HG03196 (cell line): ENCODE results near the gene HRH1.
"Not testable (repeated sequence)": the region's sequence is repeated elsewhere in the genome, so short reads cannot be mapped to it uniquely, and the experiment has no call there.

Experiments
- ATAC-seq: cut with Tn5 transposase; IDR thresholded peaks from one replicate; pipeline ENCODE4 v1.9.1; 2021; ENCODE audit not compliant: unreplicated experiment

HRH1 gene

DNA sequence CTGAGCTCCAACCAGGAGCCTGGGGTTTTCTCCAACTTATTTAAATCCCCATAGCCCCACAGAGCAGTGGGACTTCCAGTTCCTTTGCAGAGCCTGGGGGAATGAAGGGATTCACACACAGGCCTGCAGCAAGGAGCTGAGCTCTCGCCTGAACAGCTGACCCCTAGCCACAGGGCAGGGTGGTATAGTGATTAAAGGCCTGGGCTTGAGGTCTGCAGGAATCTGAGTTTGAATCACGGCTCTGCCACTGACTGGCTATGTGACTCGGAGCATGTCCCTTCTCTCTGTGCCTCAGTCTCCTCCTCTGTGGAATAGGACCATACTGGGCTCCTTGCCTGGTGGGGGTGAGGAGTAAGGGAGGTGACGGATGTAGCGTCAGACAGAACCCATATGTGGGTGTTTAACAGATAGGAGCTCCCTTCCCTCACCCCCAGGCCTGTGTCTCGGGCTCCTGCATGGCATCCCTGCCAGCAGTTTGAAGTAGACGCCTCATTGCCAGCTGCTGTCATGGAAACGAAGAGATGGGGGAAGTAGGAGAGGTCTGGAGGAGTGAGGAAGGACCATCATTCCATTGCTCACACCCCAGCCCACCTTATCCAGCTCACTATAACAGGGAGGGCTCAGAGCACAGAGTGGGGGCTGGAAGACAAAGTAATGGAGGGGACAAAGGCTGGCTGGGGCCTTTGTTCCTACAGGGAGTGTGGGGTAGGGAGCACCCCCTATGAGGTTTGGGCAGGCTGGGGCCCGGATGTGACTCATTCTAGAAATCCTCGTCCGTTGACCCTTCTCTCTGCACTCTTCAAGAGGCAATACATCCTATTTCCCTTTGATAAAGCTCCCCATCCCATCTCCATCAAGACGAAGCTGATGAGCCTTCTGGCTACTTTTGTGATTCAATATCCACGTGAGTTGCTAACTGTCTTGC, 14.8 kb downstream of the HRH1 start:
- ATAC-seq: no peak

DNA sequence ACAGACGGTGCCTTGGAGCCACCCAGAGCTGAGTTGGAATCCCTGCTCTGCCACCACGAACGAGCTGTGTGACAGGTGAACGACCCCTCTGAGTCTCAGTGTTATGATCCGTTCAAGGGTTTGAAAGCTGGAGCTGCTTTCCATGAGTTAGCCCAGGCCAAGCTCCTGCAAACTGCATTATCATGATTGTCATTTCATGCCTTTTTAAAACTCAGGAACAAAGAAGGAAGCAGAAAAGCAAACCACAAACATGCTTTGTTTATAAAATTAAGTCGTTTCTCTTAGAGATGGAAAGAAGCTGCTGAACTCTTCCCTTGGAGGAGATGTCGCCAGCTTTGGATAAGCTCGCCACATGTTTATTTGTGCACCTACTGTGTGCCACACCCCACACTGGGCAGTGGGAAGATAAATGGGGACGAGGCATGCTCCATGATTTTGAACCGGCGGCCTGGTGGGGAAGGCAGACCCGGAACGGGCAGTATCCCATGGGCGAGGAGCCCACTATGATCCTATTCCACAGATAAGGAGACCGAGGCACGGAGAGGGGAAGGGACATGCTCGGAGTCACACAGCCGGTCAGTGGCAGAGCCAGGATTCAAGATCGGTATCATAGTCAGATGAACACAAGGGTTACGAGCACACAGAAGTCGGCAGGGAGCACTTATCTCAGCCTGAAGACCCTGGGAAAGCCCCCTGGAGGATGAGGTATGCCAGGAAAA, 15.9 kb downstream of the HRH1 start:
- ATAC-seq: no peak

DNA sequence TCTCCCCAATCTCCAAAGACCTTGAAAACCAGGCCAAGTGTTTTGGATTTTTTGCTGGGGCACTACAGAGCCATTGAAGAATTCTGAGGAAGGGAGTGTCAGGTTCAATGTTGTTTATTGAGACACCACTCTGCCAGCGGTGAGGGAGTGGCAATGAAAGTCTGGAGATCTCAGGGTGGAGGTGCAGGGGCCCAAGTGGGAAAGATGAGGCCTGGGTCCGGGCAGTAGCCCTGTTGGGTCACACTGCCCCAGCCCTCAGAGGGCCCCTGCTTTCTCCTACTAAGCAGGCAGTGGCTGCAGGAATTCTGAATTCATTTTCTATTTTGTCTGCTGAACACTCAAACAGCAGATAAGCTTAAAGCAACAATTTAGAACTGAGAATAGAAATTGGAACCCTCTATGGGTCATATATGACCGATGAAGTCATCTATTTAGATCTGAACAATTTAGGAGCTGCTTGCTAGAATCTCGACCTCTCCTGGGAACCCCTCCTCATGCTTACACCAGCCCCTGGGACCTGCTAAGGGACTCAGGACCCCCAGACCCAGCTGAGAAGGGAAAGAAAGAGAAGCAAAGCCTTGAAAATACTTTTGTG, 17.9 kb downstream of the HRH1 start:
- ATAC-seq: no peak

DNA sequence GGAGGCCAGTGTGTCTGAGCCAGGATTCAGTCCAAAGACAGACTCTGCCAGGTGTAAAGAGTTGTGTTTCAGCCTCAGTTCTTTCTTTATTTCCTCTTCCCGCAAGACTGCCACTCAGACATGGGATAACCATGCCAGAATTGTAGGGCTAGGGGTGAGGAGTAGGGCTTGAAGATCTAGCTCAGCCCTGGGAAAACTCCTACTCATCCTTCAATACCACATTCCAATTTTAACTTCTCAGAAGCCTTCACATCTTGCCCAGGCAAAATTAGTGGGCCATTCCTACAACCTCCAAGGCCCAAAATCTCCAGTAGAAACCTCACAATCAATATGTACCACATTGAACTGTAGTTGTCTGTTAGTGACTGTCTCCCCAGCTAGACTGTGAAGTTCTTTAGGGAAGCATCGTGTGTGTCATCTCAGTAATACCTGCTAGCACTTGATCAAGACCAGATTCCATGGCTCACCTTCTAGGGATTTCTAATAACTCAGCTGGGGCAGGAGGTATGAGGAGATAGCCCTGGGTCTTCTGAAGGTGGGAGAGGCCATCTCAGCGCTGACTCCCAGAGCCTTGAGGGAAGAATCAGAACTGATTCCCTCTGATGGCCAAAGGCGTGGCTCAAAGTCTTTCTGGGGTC, 19.7 kb downstream of the HRH1 start:
- no peak for ATAC-seq

DNA sequence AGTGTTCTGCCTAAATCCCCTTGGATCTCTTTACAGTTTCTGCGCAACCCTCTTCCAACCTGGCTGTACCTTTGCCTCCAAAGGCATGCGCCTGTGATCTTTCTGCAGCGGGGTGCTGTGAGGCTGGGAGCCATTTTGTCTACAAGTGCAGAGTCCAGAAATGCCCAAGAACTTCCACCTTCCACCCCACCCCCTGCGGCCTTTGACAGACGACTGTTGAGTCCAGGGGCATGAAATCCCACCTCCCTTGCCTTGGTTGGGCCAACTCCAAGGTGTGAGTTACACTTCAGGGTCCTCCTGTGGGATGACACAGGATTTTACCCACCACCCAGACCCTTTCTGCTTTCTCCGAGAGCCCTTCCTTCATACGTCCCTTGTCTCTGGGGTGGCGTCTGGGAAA, 24.1 kb downstream of the HRH1 start:
- ATAC-seq: no peak

DNA sequence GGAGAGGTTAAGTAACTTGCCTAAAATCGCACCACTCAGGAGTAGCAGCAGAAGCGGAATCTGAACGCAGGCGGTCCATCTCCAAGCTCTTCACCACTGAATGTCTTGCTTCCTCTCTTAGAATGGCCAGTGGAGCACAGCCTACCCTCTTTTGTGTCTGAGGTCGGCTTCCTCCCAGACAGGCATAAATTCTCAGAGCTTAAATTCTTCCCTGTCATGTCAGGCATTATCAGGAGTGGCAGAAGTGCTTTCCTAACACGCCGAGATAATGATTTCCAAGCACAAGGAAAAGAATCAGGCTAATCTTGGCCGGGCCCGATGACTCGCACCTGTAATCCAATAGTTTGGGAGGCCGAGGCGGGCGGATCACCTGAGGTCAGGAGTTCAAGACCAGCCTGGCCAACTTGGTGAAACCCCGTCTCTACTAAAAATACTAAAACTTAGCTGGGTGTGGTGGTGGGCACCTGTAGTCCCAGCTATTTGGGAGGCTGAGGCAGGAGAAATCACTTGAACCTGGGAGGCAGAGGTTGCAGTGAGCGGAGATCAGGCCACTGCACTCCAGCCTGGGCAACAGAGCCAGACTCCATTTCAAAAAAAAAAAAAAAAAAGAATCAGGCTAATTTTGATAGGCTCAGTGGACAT, 30.2 kb downstream of the HRH1 start:
- not testable (repeated sequence) for ATAC-seq

- no peak for ATAC-seq
Measured at GRCh38 chr3:11185144-11185543, 30.9 kb downstream of the HRH1 start.

GRCh38 chr3:11185564-11186317, 31.4 kb downstream of the HRH1 start:
- no peak for ATAC-seq

DNA sequence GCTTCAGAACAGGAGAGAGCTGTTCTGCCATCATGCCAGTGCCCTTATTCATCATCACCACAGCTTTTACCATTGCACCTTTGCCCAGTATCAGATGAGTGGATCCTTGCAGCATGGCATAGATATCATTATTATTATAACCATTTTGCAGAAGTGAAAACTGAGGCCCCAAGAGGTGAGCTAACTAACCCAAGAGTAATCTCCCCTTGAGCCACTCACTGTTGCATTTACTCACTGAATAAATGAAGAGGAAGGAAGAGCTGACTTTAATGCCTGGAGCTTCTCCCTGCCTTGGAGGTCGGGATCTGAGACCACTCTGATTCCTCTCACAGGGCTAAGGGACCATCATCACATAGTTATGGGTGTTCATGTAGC, 32.0 kb downstream of the HRH1 start:
- ATAC-seq: no peak

DNA sequence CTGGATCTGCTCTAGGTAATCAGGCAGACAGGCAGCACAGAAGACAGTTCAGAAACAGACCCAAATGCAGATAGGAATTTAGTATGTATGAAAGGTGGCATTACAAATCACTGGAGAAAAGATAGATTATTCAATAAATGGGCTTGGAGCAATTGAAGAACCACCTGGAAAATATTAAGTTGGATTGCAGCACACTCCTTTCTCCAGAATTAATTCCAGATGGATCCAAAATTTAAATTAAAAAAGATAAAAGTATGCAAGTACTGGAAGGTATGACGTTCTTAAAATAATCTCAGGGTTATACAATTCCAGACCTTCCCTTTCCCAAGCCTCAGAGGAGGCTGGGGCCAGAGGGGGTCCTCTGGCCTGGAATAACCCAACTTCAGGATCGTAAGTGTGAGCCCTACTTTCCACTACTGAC, 32.5 kb downstream of the HRH1 start:
- no peak for ATAC-seq

GRCh38 chr3:11187681-11188080, 33.4 kb downstream of the HRH1 start:
- ATAC-seq: no peak

GRCh38 chr3:11188231-11188630, 33.9 kb downstream of the HRH1 start:
- ATAC-seq: no peak

- no peak for ATAC-seq
Measured at GRCh38 chr3:11195201-11195600, 40.9 kb downstream of the HRH1 start.

DNA sequence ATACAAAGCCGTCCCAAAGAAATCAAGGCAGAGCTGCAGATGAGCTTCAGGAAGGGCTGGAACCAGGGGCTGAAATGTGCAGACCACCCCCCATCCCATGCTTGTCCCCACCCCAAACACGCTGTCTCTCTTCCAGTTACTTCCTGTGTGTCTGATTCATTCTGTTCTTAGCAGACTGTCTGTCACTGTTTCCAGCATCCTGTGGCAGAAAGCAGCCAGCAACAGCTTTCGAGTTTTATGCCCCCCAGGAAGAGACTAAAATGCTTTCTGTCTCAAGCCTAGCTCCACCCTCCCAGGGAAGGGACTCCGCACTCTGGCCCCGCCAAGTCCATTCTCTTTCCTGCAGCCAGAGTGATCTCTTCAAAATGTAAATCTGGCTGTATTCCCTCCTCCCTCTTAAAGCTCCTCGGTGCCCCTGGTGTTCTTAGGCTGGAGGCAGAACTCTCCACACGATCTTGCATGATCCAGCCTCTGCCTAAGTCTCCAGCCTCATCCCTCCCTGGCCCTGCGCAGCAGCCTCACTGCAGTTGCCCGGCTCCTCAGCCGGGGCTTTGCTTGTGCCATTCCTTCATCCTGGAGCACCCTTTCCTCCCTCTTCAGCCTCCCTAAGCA, 41.5 kb downstream of the HRH1 start:
- ATAC-seq: no peak

- ATAC-seq: no peak
Measured at GRCh38 chr3:11197484-11197883, 43.2 kb downstream of the HRH1 start.

- no peak for ATAC-seq
Measured at GRCh38 chr3:11198070-11198469, 43.8 kb downstream of the HRH1 start.

DNA sequence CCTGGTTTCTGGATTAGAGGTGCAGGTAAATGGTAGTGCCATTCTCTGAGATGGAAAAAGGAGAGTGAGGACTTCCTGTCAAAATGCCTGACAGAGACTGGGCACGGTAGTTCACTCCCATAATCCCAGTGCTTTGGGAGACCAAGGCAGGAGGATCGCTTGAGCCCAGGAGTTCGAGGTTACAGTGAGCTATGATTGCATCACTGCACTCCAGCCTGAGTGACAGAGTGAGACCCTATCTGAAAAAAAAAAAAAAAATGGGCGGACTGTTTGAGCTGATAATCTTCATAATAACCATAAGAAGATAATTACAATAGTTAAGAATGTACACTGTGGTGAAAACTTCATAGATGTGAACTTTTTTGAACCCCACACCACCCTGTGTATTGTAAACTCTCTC, 44.2 kb downstream of the HRH1 start:
- ATAC-seq: no peak

DNA sequence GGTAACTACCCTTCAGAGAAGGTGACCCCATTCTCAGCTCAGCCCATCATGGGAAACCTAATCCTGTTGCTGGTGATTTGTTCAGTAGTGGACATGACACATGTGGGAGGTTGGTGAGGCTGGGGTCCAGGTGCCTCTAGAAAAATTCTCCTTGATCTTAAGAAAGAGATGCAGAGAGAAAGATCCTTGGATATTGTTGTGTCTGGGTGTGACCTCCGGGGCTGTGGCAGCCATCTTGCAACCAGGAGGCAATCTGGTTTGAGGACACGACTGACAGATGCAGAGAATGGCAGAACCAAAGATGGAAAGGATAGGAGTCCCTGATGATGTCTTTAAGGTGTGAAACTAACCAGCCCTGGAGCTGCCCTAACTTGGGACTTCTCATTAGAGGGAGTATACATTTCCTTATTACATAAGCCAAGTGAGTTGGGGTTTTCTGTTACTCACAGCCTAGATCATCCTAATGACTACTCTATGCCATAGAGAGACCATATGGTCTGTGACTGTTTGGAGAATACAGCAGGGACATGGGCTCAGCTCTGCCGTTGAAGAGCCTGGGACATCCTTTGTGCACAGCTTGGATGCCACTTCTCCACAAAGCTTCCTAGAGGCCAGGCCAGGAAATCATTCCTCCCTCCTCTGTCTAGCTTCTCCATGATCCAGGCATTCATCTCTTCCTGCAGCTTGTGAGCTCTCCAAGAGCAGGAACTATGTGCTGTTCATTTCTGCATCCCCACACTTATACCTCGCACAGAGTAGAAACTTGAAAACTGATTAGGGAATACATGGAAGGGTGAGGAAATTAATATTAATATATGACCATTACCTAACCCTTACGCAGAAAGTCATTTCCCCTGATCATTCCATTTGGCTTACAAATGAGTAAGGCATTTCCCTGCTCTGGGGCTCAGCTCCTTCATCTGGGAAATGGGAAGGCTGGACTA, 45.9 kb downstream of the HRH1 start:
- no peak for ATAC-seq
